ENCODE results near the gene NUP50.

- TF ChIP-seq CTCF (IDR thresholded peaks at IDR 0.05) (no peak), POLR2A (IDR thresholded peaks at IDR 0.05) (no peak), EP300 (IDR thresholded peaks at IDR 0.05) (no peak)
Observed at GRCh38 chr22:45198463-45198795, 34.7 kb downstream of the NUP50 start.

Data from sigmoid colon (tissue), 4 donors.